HEK293 (cell line): ENCODE results near the gene TXNRD2.

ENCODE experiments used
- CTCF ChIP-seq: fragments of 450-650 bp; formaldehyde crosslinking; IDR thresholded peaks from 2 replicates; pipeline ENCODE4 v1.5.1; 2016; ENCODE audit warnings: missing biosample characterization, missing genetic modification characterization
- GLIS2 ChIP-seq: fragments of 450-650 bp; formaldehyde crosslinking; IDR thresholded peaks from 2 replicates; pipeline ENCODE4 v1.5.1; 2016; ENCODE audit warnings: missing biosample characterization, missing genetic modification characterization
- HOXA7 ChIP-seq: sonication (generic); formaldehyde crosslinking; IDR thresholded peaks from 2 replicates; pipeline ENCODE4 v1.8.1; 2022; ENCODE audit warnings: missing genetic modification reagents, borderline replicate concordance
- MYNN ChIP-seq: fragments of 450-650 bp; formaldehyde crosslinking; IDR thresholded peaks from 2 replicates; pipeline ENCODE4 v1.5.1; 2016; ENCODE audit warnings: missing biosample characterization, missing genetic modification characterization, borderline replicate concordance
- ZNF239 ChIP-seq: fragments of 450-650 bp; formaldehyde crosslinking; IDR thresholded peaks from 2 replicates; pipeline ENCODE4 v1.5.1; 2016; ENCODE audit warnings: missing biosample characterization, missing genetic modification characterization
- ZNF350 ChIP-seq: fragments of 450-650 bp; formaldehyde crosslinking; IDR thresholded peaks from 2 replicates; pipeline ENCODE4 v1.5.0; 2017; ENCODE audit warnings: missing biosample characterization, mild to moderate bottlenecking, missing genetic modification characterization
- ZNF394 ChIP-seq: fragments of 450-650 bp; formaldehyde crosslinking; IDR thresholded peaks from 2 replicates; pipeline ENCODE4 v1.5.1; 2016; ENCODE audit warnings: missing biosample characterization, missing genetic modification characterization, mild to moderate bottlenecking, moderate library complexity, borderline replicate concordance
- ZNF544 ChIP-seq: fragments of 450-650 bp; formaldehyde crosslinking; IDR thresholded peaks from 2 replicates; pipeline ENCODE4 v1.5.0; 2017; ENCODE audit warnings: missing biosample characterization, missing genetic modification characterization
- ZNF548 ChIP-seq: fragments of 450-650 bp; formaldehyde crosslinking; IDR thresholded peaks from 2 replicates; pipeline ENCODE4 v1.5.1; 2016; ENCODE audit warnings: missing biosample characterization, missing genetic modification characterization
- ZNF549 ChIP-seq: fragments of 450-650 bp; IDR thresholded peaks from 2 replicates; pipeline ENCODE4 v1.5.1; 2018; ENCODE audit warnings: missing biosample characterization, missing genetic modification characterization, mild to moderate bottlenecking, inconsistent platforms, moderate library complexity
- ZNF585B ChIP-seq: fragments of 450-650 bp; formaldehyde crosslinking; IDR thresholded peaks from 2 replicates; pipeline ENCODE4 v1.5.1; 2016; ENCODE audit warnings: missing biosample characterization, missing genetic modification characterization
- ZXDB ChIP-seq: fragments of 450-650 bp; formaldehyde crosslinking; IDR thresholded peaks from 2 replicates; pipeline ENCODE4 v1.5.1; 2016; ENCODE audit warnings: missing biosample characterization, missing genetic modification characterization

- no peak for TF ChIP-seq ZNF544
- no peak for TF ChIP-seq CTCF (tag by site-specific recombination)
- TF ChIP-seq ZNF350 = no peak
- TF ChIP-seq ZNF585B (tag by site-specific recombination) = no peak
- TF ChIP-seq GLIS2 (tag by site-specific recombination) = peak; percentile 65
- TF ChIP-seq ZXDB (tag by site-specific recombination) = no peak
- TF ChIP-seq MYNN = no peak
- TF ChIP-seq ZNF239 (tag by site-specific recombination) = no peak
- TF ChIP-seq ZNF549 (tag by site-specific recombination) = no peak
- no peak for TF ChIP-seq ZNF548
- TF ChIP-seq HOXA7 (CRISPR knock-in tag) = no peak
- no peak for TF ChIP-seq ZNF394 (tag by site-specific recombination)
Measured at GRCh38 chr22:19984851-19985811, 43.5 kb upstream of the TXNRD2 start.
